HCT116 (cell line): Measurements from ENCODE around the gene CENPB. TPM values are rescaled to one million over a fixed set of nuclear protein-coding genes. Genes with fewer than 3 reads are reported as not detected.

ENCODE experiments used
- ATAC-seq: fragments of 200-7000 bp; cut with Tn5 transposase; 2 replicates; pipeline ENCODE4 v1.9.1; 2020; ENCODE audit warnings: mild to moderate bottlenecking, moderate library complexity
- BruUV-seq: library from RNA; stranded (reverse); fragments of 400-500 nt; replicated peaks from 2 replicates; lab custom pipeline; 2021; lab: Mats Ljungman, UMichigan
- CTCF ChIA-PET: fragments of 300-600 bp; sonication (Branson Sonifier 250); formaldehyde crosslinking; loops from one replicate; lab custom pipeline; 2021; ENCODE audit warnings: antibody characterized with exemption; lab: Charles Lee
- POLR2A ChIA-PET: fragments of 300-600, 350-600 bp; sonication (Branson Sonifier 250); formaldehyde crosslinking; loops from one replicate; lab custom pipeline; 2021; ENCODE audit warnings: antibody characterized with exemption; lab: Charles Lee
- RAD21 ChIA-PET, 2 experiments: fragments of 300-600 bp; sonication (Branson Sonifier 250); formaldehyde crosslinking; loops; one replicate each; lab custom pipeline; 2023; ENCODE audit warnings: low total read pairs in 2 of 2; ENCODE audit not compliant: uncharacterized antibody in 2 of 2, unreplicated experiment in 2 of 2, low non-redundant PET in 1 of 2; lab: Charles Lee
- DNase-seq: peaks from one replicate; pipeline ENCODE4 v3.0.0-alpha.2; 2010; ENCODE audit warnings: low read depth, low spot score
- H2AFZ ChIP-seq: fragments of 200-600 bp; shearing (Covaris generic), sonication (generic); 2 replicates; pipeline ENCODE4 v1.6.1; 2017; ENCODE audit warnings: low read depth, mixed run types, mixed read lengths, antibody characterized with exemption, low read length; ENCODE audit not compliant: poor library complexity, severe bottlenecking
- H3K27ac ChIP-seq: 2 replicates; pipeline ENCODE4 v1.5.1; 2012; ENCODE audit warnings: low read depth, low read length
- H3K27me3 ChIP-seq: fragments of 200-600 bp; sonication (generic); 2 replicates; pipeline ENCODE4 v1.6.1; 2016; ENCODE audit warnings: mixed run types, low read length, mixed read lengths; ENCODE audit not compliant: insufficient read depth
- H3K36me3 ChIP-seq, 2 experiments: fragments of 200-500 bp in 1 of 2; fragments of 200-600 bp in 1 of 2; sonication (Bioruptor generic) in 1 of 2; sonication (generic) in 1 of 2; 2 replicates each; pipeline versions ENCODE4 v1.5.1 to v1.6.1; 2014 to 2016; ENCODE audit warnings: low read length in 2 of 2, inconsistent platforms in 1 of 2, mixed read lengths in 1 of 2, mixed run types in 1 of 2; ENCODE audit not compliant: insufficient read depth in 2 of 2, control insufficient read depth in 1 of 2
- H3K4me1 ChIP-seq, 2 experiments: fragments of 200-600 bp in 1 of 2; sonication (generic) in 1 of 2; 2 replicates each; pipeline versions ENCODE4 v1.5.1 to v1.6.1; 2012 to 2017; ENCODE audit warnings: low read length in 2 of 2, inconsistent platforms in 1 of 2, mild to moderate bottlenecking in 1 of 2, mixed read lengths in 1 of 2, mixed run types in 1 of 2, moderate library complexity in 1 of 2; ENCODE audit not compliant: insufficient read depth in 2 of 2, control insufficient read depth in 1 of 2
- H3K4me2 ChIP-seq: fragments of 200-600 bp; sonication (generic); 2 replicates; pipeline ENCODE4 v1.6.1; 2017; ENCODE audit warnings: mixed run types, low read length, mixed read lengths
- H3K4me3 ChIP-seq, 2 experiments: fragments of 200-600 bp in 1 of 2; sonication (generic) in 1 of 2; replicated peaks in 1 of 2; 2 replicates each; pipeline ENCODE4 v1.5.1; 2011 to 2016; ENCODE audit warnings: low read length in 2 of 2, control low read depth in 1 of 2, low read depth in 1 of 2, mild to moderate bottlenecking in 1 of 2, mixed read lengths in 1 of 2, mixed run types in 1 of 2
- H3K79me2 ChIP-seq: fragments of 200-600 bp; sonication (generic); 2 replicates; pipeline ENCODE4 v1.6.1; 2017; ENCODE audit warnings: mild to moderate bottlenecking, mixed run types, low read length, moderate library complexity, mixed read lengths; ENCODE audit not compliant: insufficient read depth
- H3K9ac ChIP-seq: fragments of 200-600 bp; sonication (generic); 2 replicates; pipeline ENCODE4 v1.6.1; 2016; ENCODE audit warnings: low read length, mixed read lengths
- H3K9me2 ChIP-seq: fragments of 200-600 bp; sonication (generic), shearing (Covaris generic); 2 replicates; pipeline ENCODE4 v1.6.1; 2017; ENCODE audit warnings: mixed run types, mild to moderate bottlenecking, moderate library complexity; ENCODE audit not compliant: insufficient read depth
- H3K9me3 ChIP-seq, 2 experiments: fragments of 200-500 bp in 1 of 2; fragments of 200-600 bp in 1 of 2; sonication (Bioruptor generic) in 1 of 2; sonication (generic) in 1 of 2; 2 replicates each; pipeline ENCODE4 v1.6.1; 2014 to 2017; ENCODE audit warnings: low read length in 2 of 2, mixed read lengths in 2 of 2, inconsistent platforms in 1 of 2, low read depth in 1 of 2, mild to moderate bottlenecking in 1 of 2, mixed run types in 1 of 2, moderate library complexity in 1 of 2; ENCODE audit not compliant: control insufficient read depth in 1 of 2, insufficient read depth in 1 of 2
- H4K20me1 ChIP-seq: fragments of 200-600 bp; sonication (generic), shearing (Covaris generic); 2 replicates; pipeline ENCODE4 v1.6.1; 2017; ENCODE audit warnings: mixed run types, mild to moderate bottlenecking, moderate library complexity; ENCODE audit not compliant: insufficient read depth
- CBX3 ChIP-seq: IDR thresholded peaks from 2 replicates; pipeline ENCODE4 v1.6.1; 2012; ENCODE audit warnings: low read depth
- EZH2 ChIP-seq: fragments of 200-600 bp; sonication (generic); IDR thresholded peaks from 2 replicates; pipeline ENCODE4 v1.6.1; 2017; ENCODE audit warnings: antibody characterized with exemption, mixed run types
- EZH2phosphoT487 ChIP-seq: fragments of 200-600 bp; IDR thresholded peaks from 2 replicates; pipeline ENCODE4 v1.6.1; 2018; ENCODE audit warnings: antibody characterized with exemption, borderline replicate concordance
- POLR2AphosphoS5 ChIP-seq: IDR thresholded peaks from 2 replicates; pipeline ENCODE4 v1.6.1; 2011; ENCODE audit warnings: mild to moderate bottlenecking, low read depth, low read length, moderate library complexity
- RAD21 ChIP-seq: IDR thresholded peaks from 2 replicates; pipeline ENCODE4 v1.6.1; 2012; ENCODE audit warnings: low read depth, mild to moderate bottlenecking
- SP1 ChIP-seq: IDR thresholded peaks from 2 replicates; pipeline ENCODE4 v1.6.1; 2012; ENCODE audit warnings: low read depth
- SRF ChIP-seq: IDR thresholded peaks from 2 replicates; pipeline ENCODE4 v1.6.1; 2012; ENCODE audit warnings: low read depth
- TCF7L2 ChIP-seq: IDR thresholded peaks from 2 replicates; pipeline ENCODE4 v1.7.0; 2011; ENCODE audit warnings: borderline replicate concordance, inconsistent platforms; ENCODE audit not compliant: insufficient read depth, insufficient read length; ENCODE audit errors: extremely low read depth
- ZFX ChIP-seq: fragments of 450-650 bp; IDR thresholded peaks from 2 replicates; pipeline ENCODE4 v1.6.1; 2017
- intact Hi-C: fragments of 100-400 bp; cut with micrococcal nuclease; formaldehyde crosslinking; loops from 2 replicates; pipeline ENCODE4 v1.10.0; 2022
- total RNA-seq: library from RNA; stranded (reverse); gene quantifications from one replicate; pipeline ENCODE4 v1.2.1, GENCODE V29; 2021; ENCODE audit not compliant: unreplicated experiment
- TF ChIP-seq, protein P1 (sequence below): IDR thresholded peaks from 2 replicates; pipeline ENCODE4 v1.6.1; 2011; ENCODE audit warnings: mild to moderate bottlenecking, low read length, moderate library complexity; ENCODE audit not compliant: insufficient replicate concordance; ENCODE audit errors: extremely low read depth
- TF ChIP-seq, protein P2 (sequence below): IDR thresholded peaks from 2 replicates; pipeline ENCODE4 v1.6.1; 2012; ENCODE audit warnings: low read depth
- TF ChIP-seq, protein P3 (sequence below): IDR thresholded peaks from 2 replicates; pipeline ENCODE4 v1.6.1; 2012

CENPB gene
- total RNA-seq, 1 experiment from 2014 or later: 67.2 TPM

DNA sequence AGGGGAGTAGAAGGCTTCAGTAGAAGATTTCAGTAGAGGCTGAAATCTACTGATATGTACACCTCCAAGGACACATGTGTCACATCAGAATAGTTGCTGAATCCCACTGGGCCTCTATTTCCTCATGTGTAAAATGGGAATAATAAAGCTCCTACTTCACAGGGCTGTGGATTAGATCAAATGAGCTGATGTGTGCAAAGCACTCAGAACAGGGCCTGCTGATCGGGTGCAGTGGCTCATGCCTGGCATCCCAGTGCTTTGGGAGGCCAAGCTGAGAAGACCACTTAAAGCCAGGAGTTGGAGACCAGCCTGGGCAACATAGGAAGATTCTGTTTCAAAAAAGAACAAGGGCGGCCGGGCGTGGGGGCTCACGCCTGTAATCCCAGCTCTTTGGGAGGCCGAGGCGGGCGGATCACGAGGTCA is 25.7 kb upstream of the CENPB start:
- DNase-seq (no peak), ATAC-seq (no peak)
- H3K9me2 ChIP-seq: no peaks in the 10 kb centered on the region
- BruUV-seq: no TSS peak
- peak overlapping the region; percentile 99 for H3K27ac ChIP-seq
- H3K9me3 ChIP-seq: no peaks in the 10 kb centered on the region
- peak overlapping the region; percentile 76 for H3K9ac ChIP-seq
- H4K20me1 ChIP-seq: no peaks in the 10 kb centered on the region
- H3K4me2 ChIP-seq: peak overlapping the region; percentile 82
- no peak overlapping the region for H2AFZ ChIP-seq
- RAD21 ChIA-PET: interaction anchor here in 1 of 2 experiments (0.6 kb wide), 1 partner anchor 16 kb away, joined by 3 read pairs; the partner anchor contains the start of gene CDC25B
- no peak for TF ChIP-seq SP1
- TF ChIP-seq EZH2: no peak
- TF ChIP-seq, protein P1, sequence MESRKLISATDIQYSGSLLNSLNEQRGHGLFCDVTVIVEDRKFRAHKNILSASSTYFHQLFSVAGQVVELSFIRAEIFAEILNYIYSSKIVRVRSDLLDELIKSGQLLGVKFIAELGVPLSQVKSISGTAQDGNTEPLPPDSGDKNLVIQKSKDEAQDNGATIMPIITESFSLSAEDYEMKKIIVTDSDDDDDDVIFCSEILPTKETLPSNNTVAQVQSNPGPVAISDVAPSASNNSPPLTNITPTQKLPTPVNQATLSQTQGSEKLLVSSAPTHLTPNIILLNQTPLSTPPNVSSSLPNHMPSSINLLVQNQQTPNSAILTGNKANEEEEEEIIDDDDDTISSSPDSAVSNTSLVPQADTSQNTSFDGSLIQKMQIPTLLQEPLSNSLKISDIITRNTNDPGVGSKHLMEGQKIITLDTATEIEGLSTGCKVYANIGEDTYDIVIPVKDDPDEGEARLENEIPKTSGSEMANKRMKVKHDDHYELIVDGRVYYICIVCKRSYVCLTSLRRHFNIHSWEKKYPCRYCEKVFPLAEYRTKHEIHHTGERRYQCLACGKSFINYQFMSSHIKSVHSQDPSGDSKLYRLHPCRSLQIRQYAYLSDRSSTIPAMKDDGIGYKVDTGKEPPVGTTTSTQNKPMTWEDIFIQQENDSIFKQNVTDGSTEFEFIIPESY: no peak
- TF ChIP-seq, protein P2, sequence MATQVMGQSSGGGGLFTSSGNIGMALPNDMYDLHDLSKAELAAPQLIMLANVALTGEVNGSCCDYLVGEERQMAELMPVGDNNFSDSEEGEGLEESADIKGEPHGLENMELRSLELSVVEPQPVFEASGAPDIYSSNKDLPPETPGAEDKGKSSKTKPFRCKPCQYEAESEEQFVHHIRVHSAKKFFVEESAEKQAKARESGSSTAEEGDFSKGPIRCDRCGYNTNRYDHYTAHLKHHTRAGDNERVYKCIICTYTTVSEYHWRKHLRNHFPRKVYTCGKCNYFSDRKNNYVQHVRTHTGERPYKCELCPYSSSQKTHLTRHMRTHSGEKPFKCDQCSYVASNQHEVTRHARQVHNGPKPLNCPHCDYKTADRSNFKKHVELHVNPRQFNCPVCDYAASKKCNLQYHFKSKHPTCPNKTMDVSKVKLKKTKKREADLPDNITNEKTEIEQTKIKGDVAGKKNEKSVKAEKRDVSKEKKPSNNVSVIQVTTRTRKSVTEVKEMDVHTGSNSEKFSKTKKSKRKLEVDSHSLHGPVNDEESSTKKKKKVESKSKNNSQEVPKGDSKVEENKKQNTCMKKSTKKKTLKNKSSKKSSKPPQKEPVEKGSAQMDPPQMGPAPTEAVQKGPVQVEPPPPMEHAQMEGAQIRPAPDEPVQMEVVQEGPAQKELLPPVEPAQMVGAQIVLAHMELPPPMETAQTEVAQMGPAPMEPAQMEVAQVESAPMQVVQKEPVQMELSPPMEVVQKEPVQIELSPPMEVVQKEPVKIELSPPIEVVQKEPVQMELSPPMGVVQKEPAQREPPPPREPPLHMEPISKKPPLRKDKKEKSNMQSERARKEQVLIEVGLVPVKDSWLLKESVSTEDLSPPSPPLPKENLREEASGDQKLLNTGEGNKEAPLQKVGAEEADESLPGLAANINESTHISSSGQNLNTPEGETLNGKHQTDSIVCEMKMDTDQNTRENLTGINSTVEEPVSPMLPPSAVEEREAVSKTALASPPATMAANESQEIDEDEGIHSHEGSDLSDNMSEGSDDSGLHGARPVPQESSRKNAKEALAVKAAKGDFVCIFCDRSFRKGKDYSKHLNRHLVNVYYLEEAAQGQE: no peak
- no peak for TF ChIP-seq RAD21
- TF ChIP-seq SRF: no peak
- TF ChIP-seq, protein P3, sequence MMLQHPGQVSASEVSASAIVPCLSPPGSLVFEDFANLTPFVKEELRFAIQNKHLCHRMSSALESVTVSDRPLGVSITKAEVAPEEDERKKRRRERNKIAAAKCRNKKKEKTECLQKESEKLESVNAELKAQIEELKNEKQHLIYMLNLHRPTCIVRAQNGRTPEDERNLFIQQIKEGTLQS: no peak
- TF ChIP-seq POLR2AphosphoS5: no peak
- no peak for TF ChIP-seq TCF7L2
- no peak; the same call in 1 of the 2 replicates for TF ChIP-seq ZFX
- no peak for TF ChIP-seq CBX3
- TF ChIP-seq EZH2phosphoT487: no peak
- H3K4me1 ChIP-seq: peaks cover 59 to 77% of the 10 kb centered on the region in 2 experiments
- POLR2A ChIA-PET: interaction anchor here (1.0 to 3.3 kb wide), 4 partner anchors 10 to 75 kb away, joined by 3 to 14 read pairs (median 4); partner anchors contain the start of genes CDC25B and SPEF1
- CTCF ChIA-PET: interaction anchor here (0.9 to 2.7 kb wide), 4 partner anchors 8 to 273 kb away, joined by 3 to 16 read pairs (median 4); partner anchors contain the start of genes AP5S1 and CDC25B
- no peak overlapping the region for H3K4me3 ChIP-seq
- H3K36me3 ChIP-seq: no peaks in the 10 kb centered on the region
- H3K79me2 ChIP-seq: peaks cover 7% of the 10 kb centered on the region
- no peaks in the 10 kb centered on the region for H3K27me3 ChIP-seq
- intact Hi-C loops: no loop called here
